Astrocyte (in vitro differentiated cells and primary cell): ENCODE measurements around the gene DEFB115.

Experiments
- CTCF ChIP-seq: IDR thresholded peaks from 2 replicates; pipeline ENCODE4 v1.5.1; 2011; ENCODE audit warnings: low read depth, mild to moderate bottlenecking, inconsistent platforms, low read length, moderate library complexity; ENCODE audit not compliant: insufficient read depth
- EZH2 ChIP-seq: IDR thresholded peaks from 2 replicates; pipeline ENCODE4 v1.6.1; 2012; ENCODE audit warnings: mild to moderate bottlenecking, low read length, inconsistent platforms; ENCODE audit not compliant: insufficient read depth

- TF ChIP-seq CTCF, result no peak
- TF ChIP-seq EZH2, result no peak
Measured at GRCh38 chr20:31257364-31257763, at the start of gene DEFB115.
